DND-41 (cell line): ENCODE measurements around the gene CCRL2.

Experiments used
- CTCF ChIP-seq: IDR thresholded peaks from 2 replicates; pipeline ENCODE4 v1.5.1; 2012; ENCODE audit warnings: borderline replicate concordance, low read length, moderate library complexity, mild to moderate bottlenecking; ENCODE audit not compliant: poor library complexity, severe bottlenecking; ENCODE audit errors: extremely low read depth
- EZH2 ChIP-seq: IDR thresholded peaks from 3 replicates; pipeline ENCODE4 v1.6.1; 2012; ENCODE audit warnings: borderline replicate concordance, low read depth, mild to moderate bottlenecking, moderate library complexity, low read length, inconsistent platforms; ENCODE audit not compliant: severe bottlenecking

GRCh38 chr3:46399098-46399497 lies 8.0 kb upstream of the CCRL2 start:
- TF ChIP-seq CTCF = no peak
- no peak for TF ChIP-seq EZH2
